OCI-LY7 (cell line): ENCODE measurements around the gene OR4D1. TPM values are rescaled to one million over a fixed set of nuclear protein-coding genes. Genes with fewer than 3 reads are reported as not detected.

Source experiments
- BruUV-seq: library from RNA; stranded (reverse); fragments of 400-500 nt; replicated peaks from 2 replicates; lab custom pipeline; 2021; lab: Mats Ljungman, UMichigan
- CTCF ChIA-PET: fragments of 300-600 bp; sonication (Branson Sonifier 250); formaldehyde crosslinking; loops from one replicate; lab custom pipeline; 2022; ENCODE audit warnings: antibody characterized with exemption; ENCODE audit not compliant: unreplicated experiment; lab: Charles Lee
- POLR2A ChIA-PET: fragments of 300-600 bp; sonication (Branson Sonifier 250); formaldehyde crosslinking; loops from one replicate; lab custom pipeline; 2022; ENCODE audit warnings: antibody characterized with exemption; lab: Charles Lee
- DNase-seq: peaks from one replicate; pipeline ENCODE4 v3.0.0-alpha.2; 2015; ENCODE audit warnings: low spot score
- H2AFZ ChIP-seq: fragments of 200-600 bp; sonication (generic), shearing (Covaris generic); 2 replicates; pipeline ENCODE4 v1.6.1; 2014; ENCODE audit warnings: mild to moderate bottlenecking, antibody characterized with exemption, low read length, moderate library complexity
- H3K27ac ChIP-seq: fragments of 200-600 bp; sonication (generic); 2 replicates; pipeline ENCODE4 v1.5.1; 2014; ENCODE audit warnings: mixed run types, low read depth, mild to moderate bottlenecking, moderate library complexity, low read length, inconsistent platforms; ENCODE audit not compliant: poor library complexity, severe bottlenecking
- H3K36me3 ChIP-seq: fragments of 200-600 bp; sonication (generic); 2 replicates; pipeline ENCODE4 v1.6.1; 2014; ENCODE audit warnings: mild to moderate bottlenecking, antibody characterized with exemption, low read length, moderate library complexity, mixed read lengths; ENCODE audit not compliant: insufficient read depth
- H3K4me1 ChIP-seq: fragments of 200-600 bp; sonication (generic); 2 replicates; pipeline ENCODE4 v1.5.1; 2014; ENCODE audit warnings: mild to moderate bottlenecking, low read length; ENCODE audit not compliant: insufficient read depth, poor library complexity, severe bottlenecking
- H3K4me2 ChIP-seq: fragments of 200-600 bp; sonication (generic); 2 replicates; pipeline ENCODE4 v1.6.1; 2014; ENCODE audit warnings: mild to moderate bottlenecking, low read length
- H3K4me3 ChIP-seq: fragments of 200-600 bp; sonication (generic); 2 replicates; pipeline ENCODE4 v1.5.1; 2014; ENCODE audit warnings: mild to moderate bottlenecking, low read depth, low read length; ENCODE audit not compliant: poor library complexity, severe bottlenecking
- H3K79me2 ChIP-seq: fragments of 200-600 bp; sonication (generic); 2 replicates; pipeline ENCODE4 v1.6.1; 2016; ENCODE audit warnings: low read depth, mild to moderate bottlenecking, low read length, moderate library complexity, mixed read lengths; ENCODE audit not compliant: insufficient read depth
- H3K9me2 ChIP-seq: fragments of 200-600 bp; sonication (generic); 2 replicates; pipeline ENCODE4 v1.6.1; 2016; ENCODE audit warnings: mild to moderate bottlenecking, low read length, mixed read lengths; ENCODE audit not compliant: insufficient read depth
- H3K9me3 ChIP-seq: fragments of 200-600 bp; sonication (generic); 2 replicates; pipeline ENCODE4 v1.6.1; 2014; ENCODE audit warnings: mild to moderate bottlenecking, mixed run types, low read length, mixed read lengths
- H4K20me1 ChIP-seq: fragments of 200-600 bp; sonication (generic); 2 replicates; pipeline ENCODE4 v1.6.1; 2014; ENCODE audit warnings: mild to moderate bottlenecking, antibody characterized with exemption, low read length, moderate library complexity, mixed read lengths; ENCODE audit not compliant: insufficient read depth
- EZH2phosphoT487 ChIP-seq: fragments of 200-600 bp; sonication (generic); IDR thresholded peaks from 2 replicates; pipeline ENCODE4 v1.6.1; 2018; ENCODE audit warnings: low read depth, borderline replicate concordance, mild to moderate bottlenecking, mixed run types, antibody characterized with exemption, low read length, moderate library complexity, mixed read lengths
- intact Hi-C: fragments of 100-400 bp; cut with micrococcal nuclease; formaldehyde crosslinking; loops from one replicate; pipeline ENCODE4 v1.10.0; 2022; ENCODE audit not compliant: unreplicated experiment
- total RNA-seq, 2 experiments: library from RNA; depleted of rRNA in 1 of 2; stranded (reverse); fragments of >200 nt in 1 of 2; shearing (Covaris generic) in 1 of 2; gene quantifications; 2 replicates each; pipeline ENCODE4 v1.2.3, GENCODE V29; 2014 to 2022
- TF ChIP-seq, protein P1 (sequence below): fragments of 200-600 bp; sonication (generic); conservative IDR thresholded peaks from 2 replicates; pipeline ENCODE4 v1.5.1; 2014; ENCODE audit warnings: mild to moderate bottlenecking, antibody characterized with exemption, low read length, moderate library complexity, mixed read lengths

OR4D1 gene
- total RNA-seq, 2 experiments from 2014 or later, result not detected

DNA sequence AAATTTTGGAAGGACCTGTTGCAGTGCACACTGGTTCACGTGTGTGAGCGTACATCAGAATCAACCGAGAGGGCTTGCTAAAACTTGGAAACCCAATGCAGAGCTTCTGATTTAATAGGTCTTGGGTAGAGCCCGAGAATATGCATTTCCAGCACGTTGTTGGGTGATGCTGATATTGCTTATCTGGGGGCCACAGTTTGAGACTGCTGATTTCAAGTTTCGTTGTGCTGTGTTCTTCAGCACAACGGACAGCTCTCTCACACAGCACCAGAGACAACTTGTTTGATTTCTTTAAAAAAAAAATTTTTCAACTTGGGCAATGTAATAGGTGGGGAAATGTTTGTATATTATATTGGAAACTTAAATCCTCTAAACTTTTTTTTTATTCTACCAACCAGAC, 28.0 kb downstream of the OR4D1 start:
- ChIA-PET CTCF (no interaction called here), POLR2A (no interaction called here)
- Histone ChIP-seq H2AFZ (no peak overlapping the region), H3K27ac (no peak overlapping the region), H4K20me1 (no peaks in the 10 kb centered on the region), H3K9me2 (no peaks in the 10 kb centered on the region), H3K79me2 (no peaks in the 10 kb centered on the region), H3K4me2 (no peak overlapping the region), H3K4me3 (no peak overlapping the region), H3K4me1 (no peaks in the 10 kb centered on the region), H3K9me3 (no peaks in the 10 kb centered on the region), H3K36me3 (no peaks in the 10 kb centered on the region)
- BruUV-seq, result no TSS peak
- TF ChIP-seq, protein P1, sequence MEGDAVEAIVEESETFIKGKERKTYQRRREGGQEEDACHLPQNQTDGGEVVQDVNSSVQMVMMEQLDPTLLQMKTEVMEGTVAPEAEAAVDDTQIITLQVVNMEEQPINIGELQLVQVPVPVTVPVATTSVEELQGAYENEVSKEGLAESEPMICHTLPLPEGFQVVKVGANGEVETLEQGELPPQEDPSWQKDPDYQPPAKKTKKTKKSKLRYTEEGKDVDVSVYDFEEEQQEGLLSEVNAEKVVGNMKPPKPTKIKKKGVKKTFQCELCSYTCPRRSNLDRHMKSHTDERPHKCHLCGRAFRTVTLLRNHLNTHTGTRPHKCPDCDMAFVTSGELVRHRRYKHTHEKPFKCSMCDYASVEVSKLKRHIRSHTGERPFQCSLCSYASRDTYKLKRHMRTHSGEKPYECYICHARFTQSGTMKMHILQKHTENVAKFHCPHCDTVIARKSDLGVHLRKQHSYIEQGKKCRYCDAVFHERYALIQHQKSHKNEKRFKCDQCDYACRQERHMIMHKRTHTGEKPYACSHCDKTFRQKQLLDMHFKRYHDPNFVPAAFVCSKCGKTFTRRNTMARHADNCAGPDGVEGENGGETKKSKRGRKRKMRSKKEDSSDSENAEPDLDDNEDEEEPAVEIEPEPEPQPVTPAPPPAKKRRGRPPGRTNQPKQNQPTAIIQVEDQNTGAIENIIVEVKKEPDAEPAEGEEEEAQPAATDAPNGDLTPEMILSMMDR, result no peak
- no peak for TF ChIP-seq EZH2phosphoT487
- intact Hi-C loops, result no loop called here
- no peak for DNase-seq

DNA sequence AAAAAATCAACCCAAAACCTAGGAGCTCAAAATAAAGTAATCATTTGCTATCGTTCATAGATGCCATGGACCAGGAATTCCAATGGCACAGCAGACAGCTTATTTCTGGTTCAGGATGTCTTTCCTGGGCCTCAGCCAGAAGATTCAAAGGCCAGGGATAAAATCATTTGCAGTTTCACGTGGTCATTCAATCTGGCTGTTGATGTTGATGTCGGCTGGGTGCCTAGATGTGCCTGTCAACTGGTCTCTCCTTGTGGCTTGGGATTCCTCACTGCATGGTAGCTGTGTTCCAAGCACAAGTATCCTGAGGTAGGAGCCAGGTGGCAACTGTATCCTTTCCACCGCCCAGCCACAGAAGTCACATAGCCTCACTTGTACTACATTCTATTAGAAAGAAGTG, 33.6 kb downstream of the OR4D1 start:
- Histone ChIP-seq H3K9me3 (no peaks in the 10 kb centered on the region), H2AFZ (no peak overlapping the region), H3K4me1 (peaks cover 16% of the 10 kb centered on the region), H3K79me2 (no peaks in the 10 kb centered on the region), H4K20me1 (no peaks in the 10 kb centered on the region), H3K27ac (no peak overlapping the region), H3K4me3 (no peak overlapping the region), H3K4me2 (no peak overlapping the region), H3K9me2 (no peaks in the 10 kb centered on the region), H3K36me3 (no peaks in the 10 kb centered on the region)
- no peak for DNase-seq
- intact Hi-C loops, result no loop called here
- TF ChIP-seq, protein P1, result no peak
- TF ChIP-seq EZH2phosphoT487, result no peak
- POLR2A ChIA-PET, result interaction anchor here (0.6 kb wide), 1 partner anchor 99 kb away, joined by 6 read pairs; no protein-coding TSS in a partner anchor
- CTCF ChIA-PET, result no interaction called here
- no TSS peak for BruUV-seq

DNA sequence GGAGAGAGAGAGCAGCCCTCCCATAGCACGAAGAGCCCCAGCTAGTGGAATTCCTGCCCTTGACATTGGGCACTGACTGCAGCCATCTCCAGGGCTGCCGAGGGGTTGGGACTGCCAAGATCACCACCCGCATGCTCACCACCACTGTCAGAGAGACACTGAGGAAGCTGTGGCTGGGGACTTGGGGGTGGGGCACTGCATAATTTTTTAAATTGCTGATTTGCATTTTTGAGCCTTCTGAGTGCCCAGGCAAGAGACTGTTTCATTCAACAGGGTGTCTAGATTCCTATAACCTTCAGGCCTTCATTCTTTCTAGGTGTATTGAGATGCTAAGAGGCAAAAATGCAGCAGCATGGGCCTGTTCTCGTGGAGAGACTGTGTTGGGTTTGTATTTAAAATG, 35.3 kb downstream of the OR4D1 start:
- POLR2A ChIA-PET, result no interaction called here
- Histone ChIP-seq H3K36me3 (no peaks in the 10 kb centered on the region), H3K79me2 (no peaks in the 10 kb centered on the region), H3K9me2 (no peaks in the 10 kb centered on the region), H2AFZ (no peak overlapping the region), H4K20me1 (no peaks in the 10 kb centered on the region), H3K27ac (no peak overlapping the region), H3K4me3 (no peak overlapping the region), H3K4me2 (no peak overlapping the region), H3K9me3 (no peaks in the 10 kb centered on the region), H3K4me1 (peaks cover 16% of the 10 kb centered on the region)
- intact Hi-C loops, result no loop called here
- CTCF ChIA-PET, result no interaction called here
- TF ChIP-seq, protein P1, result no peak
- TF ChIP-seq EZH2phosphoT487, result no peak
- DNase-seq, result no peak
- BruUV-seq, result no TSS peak
